H1 (cell line): ENCODE data around the gene TSPAN9. TPM values are rescaled to one million over a fixed set of nuclear protein-coding genes. Genes with fewer than 3 reads are reported as not detected.

Source experiments
- CHD7 ChIP-seq: fragments of 300-600 bp; sonication (generic); IDR thresholded peaks from 2 replicates; pipeline ENCODE4 v1.7.1; 2012; ENCODE audit warnings: low read length, moderate library complexity, mild to moderate bottlenecking, inconsistent platforms; ENCODE audit not compliant: insufficient replicate concordance
- NRF1 ChIP-seq: IDR thresholded peaks from 2 replicates; pipeline ENCODE4 v1.6.1; 2011; ENCODE audit warnings: mild to moderate bottlenecking, low read depth, low read length, improper control_type of control experiment
- RXRA ChIP-seq: IDR thresholded peaks from 2 replicates; pipeline ENCODE4 v1.6.1; 2011; ENCODE audit warnings: low read depth, mild to moderate bottlenecking, low read length, moderate library complexity; ENCODE audit not compliant: insufficient read depth
- polyA plus RNA-seq, 7 experiments: library from polyadenylated mRNA; depleted of rRNA in 3 of 7; stranded (reverse) in 5 of 7; unstranded in 2 of 7; fragments of >200 nt in 5 of 7; fragments of 200-250 nt in 2 of 7; gene quantifications; 1 replicate in 5 of 7; 2 replicates in 1 of 7; 4 replicates in 1 of 7; pipeline versions ENCODE4 v1.2.1 to v1.2.3, GENCODE V29; 2011 to 2013; ENCODE audit warnings: missing spikeins in 2 of 7, mixed read lengths in 2 of 7
- total RNA-seq: library from RNA; stranded (reverse); fragmentation: NEBNext Ultra II Directional; extraction: Animal tissue kit (Norgen Biotek cat#: 25700); gene quantifications from 2 replicates; pipeline ENCODE4 v1.2.1, GENCODE V29; 2021

The TSPAN9 gene
- total and polyA plus RNA-seq, 2 of the 8 experiments (the other 6 are each of a cell fraction or from before 2014, with no cell fraction given): 11.5 to 29.1 TPM

DNA sequence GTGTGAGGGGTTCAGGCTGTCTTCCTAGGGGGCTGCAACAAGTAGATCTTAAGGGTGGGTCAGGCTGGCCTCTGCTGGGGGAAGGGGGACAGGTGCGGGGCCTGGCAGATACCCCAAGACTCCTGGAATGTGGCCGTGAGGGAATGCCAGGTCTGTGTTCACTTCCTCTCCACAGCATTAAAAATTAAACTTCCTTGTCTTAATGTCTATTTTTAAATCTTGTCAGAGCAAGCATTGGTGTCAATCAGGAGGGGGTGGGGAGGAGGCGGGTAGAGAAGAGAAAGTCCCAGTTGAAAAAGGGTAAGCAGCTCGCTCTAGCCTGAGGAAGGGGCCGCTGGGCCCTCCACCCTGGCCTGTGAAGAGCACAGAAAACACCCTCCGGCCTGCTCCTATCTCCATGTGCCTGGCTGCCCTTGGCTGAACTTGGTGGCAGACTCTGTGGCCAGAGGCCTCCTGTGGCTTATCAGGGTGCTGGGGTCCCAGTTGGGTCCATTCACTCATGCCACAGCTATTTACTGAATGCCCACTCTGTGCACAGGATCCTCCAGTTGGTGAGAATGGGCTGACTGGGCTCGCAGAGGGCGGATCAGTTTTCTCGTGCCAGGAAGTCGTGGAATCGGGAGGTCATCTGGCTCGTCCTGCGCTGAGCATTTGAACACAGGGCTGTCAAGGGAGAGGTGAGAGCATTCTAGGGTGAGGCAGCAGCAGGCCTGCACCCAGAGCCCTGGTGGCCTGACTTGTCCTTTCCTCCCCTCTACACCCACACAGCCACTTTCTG lies 128.8 kb downstream of the TSPAN9 start (continued):
- TF ChIP-seq CHD7: no peak
- TF ChIP-seq RXRA: no peak
- TF ChIP-seq NRF1: no peak
- TF ChIP-seq, all 59 proteins: peak for 0
